ENCODE results near the gene TMEM131L. TPM values are rescaled to one million over a fixed set of nuclear protein-coding genes. Genes with fewer than 3 reads are reported as not detected.

TMEM131L gene
- total and polyA plus RNA-seq, 12 donors, result 2.7 to 33.6 (median 18.5) TPM

- WGBS, 2 donors, result 52 to 62% methylated on average over 4 of the region's 4 CpGs
- DNase-seq (no peak), ATAC-seq (no peak)
- no peaks in the 10 kb centered on the region for H3K9me3 ChIP-seq
- H3K4me3 ChIP-seq, result peak overlapping the region in 1 of 10 donors; percentile 22
- peaks cover 0 to 5% (median 0%) of the 10 kb centered on the region in 7 donors for H3K27me3 ChIP-seq
- H3K36me3 ChIP-seq, result no peaks in the 10 kb centered on the region
- intact Hi-C loops (cut with DNase I), result no loop called here
- H3K27ac ChIP-seq, result peak overlapping the region in 4 of 10 donors; percentile 31 to 94 (median 42)
- no peak for TF ChIP-seq CTCF (IDR thresholded peaks at IDR 0.05)
- H3K4me1 ChIP-seq, result peaks cover 0 to 83% (median 4%) of the 10 kb centered on the region in 9 donors
Observed at GRCh38 chr4:153655002-153655541, 188.9 kb downstream of the TMEM131L start.

- Histone ChIP-seq H3K27ac (peak overlapping the region in 4 of 10 donors; percentile 26 to 94 (median 36)), H3K36me3 (no peaks in the 10 kb centered on the region), H3K9me3 (no peaks in the 10 kb centered on the region), H3K4me1 (peaks cover 0 to 84% (median 8%) of the 10 kb centered on the region in 9 donors), H3K27me3 (peaks cover 0 to 5% (median 0%) of the 10 kb centered on the region in 7 donors), H3K4me3 (peak overlapping the region in 1 of 10 donors; percentile 22)
- DNase-seq (no peak), ATAC-seq (peak; percentile 34 to 65 (median 46))
- no peak for TF ChIP-seq CTCF (IDR thresholded peaks at IDR 0.05)
- WGBS, 2 donors, result 67 to 77% methylated on average over 4 of the region's 4 CpGs
- intact Hi-C loops (cut with DNase I), result no loop called here
Observed at GRCh38 chr4:153655928-153656327, 189.8 kb downstream of the TMEM131L start.

- Histone ChIP-seq H3K4me3 (no peak overlapping the region), H3K4me1 (peaks cover 0 to 57% (median 6%) of the 10 kb centered on the region in 9 donors), H3K27me3 (peaks cover 0 to 5% (median 0%) of the 10 kb centered on the region in 7 donors), H3K9me3 (peaks cover 0 to 6% (median 0%) of the 10 kb centered on the region in 11 donors), H3K36me3 (no peaks in the 10 kb centered on the region), H3K27ac (peak overlapping the region in 5 of 10 donors; percentile 19 to 81 (median 55))
- intact Hi-C loops (cut with DNase I), result no loop called here
- DNase-seq, result no peak
- no peak for TF ChIP-seq CTCF (IDR thresholded peaks at IDR 0.05)
- WGBS, 2 donors, result 63 to 66% methylated on average over 6 of the region's 6 CpGs
- peak in 7 of 8 donors; percentile 69 to 92 (median 84) for ATAC-seq
Observed at GRCh38 chr4:153661215-153661822, 195.2 kb downstream of the TMEM131L start.

GRCh38 chr4:153661908-153662307, 195.7 kb downstream of the TMEM131L start:
- Histone ChIP-seq H3K4me1 (peaks cover 0 to 51% (median 6%) of the 10 kb centered on the region in 9 donors), H3K27me3 (peaks cover 0 to 5% (median 0%) of the 10 kb centered on the region in 7 donors), H3K27ac (peak overlapping the region in 2 of 10 donors; percentile 47 to 73), H3K4me3 (no peak overlapping the region), H3K9me3 (peaks cover 0 to 6% (median 0%) of the 10 kb centered on the region in 11 donors), H3K36me3 (no peaks in the 10 kb centered on the region)
- 92 to 97% methylated on average over 1 of the region's 1 CpG for WGBS, 2 donors
- DNase-seq (no peak), ATAC-seq (no peak)
- intact Hi-C loops (cut with DNase I), result no loop called here
- TF ChIP-seq CTCF (IDR thresholded peaks at IDR 0.05), result no peak
